ENCODE results near the gene SLC9A9. TPM values are rescaled to one million over a fixed set of nuclear protein-coding genes. Genes with fewer than 3 reads are reported as not detected.

Gene SLC9A9
- total RNA-seq, 4 donors from 2014 or later = 1.7 to 8.2 (median 3.6) TPM

- Histone ChIP-seq H3K4me3 (no peak overlapping the region), H3K27ac (no peak overlapping the region), H3K36me3 (no peaks in the 10 kb centered on the region), H3K9me3 (no peaks in the 10 kb centered on the region), H3K27me3 (no peaks in the 10 kb centered on the region), H3K4me1 (no peaks in the 10 kb centered on the region)
- no peak for ATAC-seq
- in situ Hi-C loops (cut with MboI; ENCODE audit: low sequenced_read_pairs in 4 of 4) = no loop called here
- intact Hi-C loops (cut with DNase I; ENCODE audit: low total_unique reads) = no loop called here
- no peak for DNase-seq
- TF ChIP-seq POLR2A (IDR thresholded peaks at IDR 0.05) (no peak), CTCF (IDR thresholded peaks at IDR 0.05 in 4 of 5, conservative IDR thresholded peaks at IDR 0.05 in 1 of 5) (no peak)
Measured at GRCh38 chr3:143581972-143582722, 266.1 kb downstream of the SLC9A9 start.

DNA sequence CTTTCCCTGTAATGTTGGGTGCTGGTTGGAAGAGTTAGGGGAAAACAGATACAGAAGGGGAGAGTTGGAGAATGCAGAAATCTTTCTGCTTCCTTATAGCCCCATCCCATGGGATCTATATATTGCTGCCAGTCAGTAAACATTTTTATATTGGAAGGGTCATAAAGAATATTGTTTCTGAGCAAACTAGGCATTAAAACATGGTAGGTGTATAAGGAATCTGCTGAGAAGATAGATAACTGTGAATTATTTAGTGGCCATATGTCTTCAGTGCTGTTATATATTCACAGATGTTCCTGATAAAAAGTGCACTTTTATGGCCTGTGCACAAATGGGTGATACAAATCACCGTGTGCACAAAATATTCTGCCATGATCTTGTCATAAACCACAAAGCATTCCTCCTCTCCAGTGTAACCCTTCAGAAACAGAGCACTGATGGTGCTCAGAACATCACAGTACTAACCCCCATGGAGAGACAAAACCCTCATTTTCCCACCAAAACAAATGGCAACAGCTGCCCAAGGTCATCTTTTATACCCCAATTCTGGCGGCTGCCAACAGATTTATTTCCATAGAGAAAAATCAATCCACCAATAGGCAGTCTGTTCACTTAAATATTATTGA lies 269.3 kb downstream of the SLC9A9 start:
- Histone ChIP-seq H3K9me3 (no peaks in the 10 kb centered on the region), H3K36me3 (no peaks in the 10 kb centered on the region), H3K27me3 (no peaks in the 10 kb centered on the region), H3K27ac (no peak overlapping the region), H3K4me3 (no peak overlapping the region), H3K4me1 (no peaks in the 10 kb centered on the region)
- in situ Hi-C loops (cut with MboI; ENCODE audit: low sequenced_read_pairs in 4 of 4) (no loop called here), intact Hi-C loops (cut with DNase I; ENCODE audit: low total_unique reads) (no loop called here)
- ATAC-seq = no peak
- DNase-seq = no peak
- no peak for TF ChIP-seq POLR2A (IDR thresholded peaks at IDR 0.05)
- TF ChIP-seq CTCF (IDR thresholded peaks at IDR 0.05 in 4 of 5, conservative IDR thresholded peaks at IDR 0.05 in 1 of 5) = no peak

GRCh38 chr3:143576568-143577270 lies 271.5 kb downstream of the SLC9A9 start:
- ATAC-seq (no peak), DNase-seq (no peak)
- TF ChIP-seq CTCF (IDR thresholded peaks at IDR 0.05 in 4 of 5, conservative IDR thresholded peaks at IDR 0.05 in 1 of 5) (no peak), POLR2A (IDR thresholded peaks at IDR 0.05) (no peak)
- intact Hi-C loops (cut with DNase I; ENCODE audit: low total_unique reads) (no loop called here), in situ Hi-C loops (cut with MboI; ENCODE audit: low sequenced_read_pairs in 4 of 4) (no loop called here)
- no peaks in the 10 kb centered on the region for H3K9me3 ChIP-seq
- H3K36me3 ChIP-seq = no peaks in the 10 kb centered on the region
- H3K27ac ChIP-seq = no peak overlapping the region
- no peak overlapping the region for H3K4me3 ChIP-seq
- H3K27me3 ChIP-seq = no peaks in the 10 kb centered on the region
- no peaks in the 10 kb centered on the region for H3K4me1 ChIP-seq

GRCh38 chr3:143574933-143575332 lies 273.3 kb downstream of the SLC9A9 start:
- in situ Hi-C loops (cut with MboI; ENCODE audit: low sequenced_read_pairs in 4 of 4) (no loop called here), intact Hi-C loops (cut with DNase I; ENCODE audit: low total_unique reads) (no loop called here)
- Histone ChIP-seq H3K9me3 (no peaks in the 10 kb centered on the region), H3K4me1 (no peaks in the 10 kb centered on the region), H3K27me3 (no peaks in the 10 kb centered on the region), H3K36me3 (no peaks in the 10 kb centered on the region), H3K4me3 (no peak overlapping the region), H3K27ac (no peak overlapping the region)
- TF ChIP-seq POLR2A (IDR thresholded peaks at IDR 0.05) (no peak), CTCF (IDR thresholded peaks at IDR 0.05 in 4 of 5, conservative IDR thresholded peaks at IDR 0.05 in 1 of 5) (no peak)
- no peak for ATAC-seq
- DNase-seq = no peak
